Mucosa of descending colon (tissue), 3 donors: Measurements from ENCODE around the gene ACSS1. TPM values are rescaled to one million over a fixed set of nuclear protein-coding genes. Genes with fewer than 3 reads are reported as not detected.

Experiments used
- ATAC-seq: fragments of 200-7000 bp; cut with Tn5 transposase; one replicate; pipeline ENCODE4 v1.9.1; 2020; ENCODE audit warnings: mild to moderate bottlenecking, moderate library complexity
- DNase-seq, 3 donors: peaks; one replicate each; pipeline ENCODE4 v3.0.0-alpha.2; 2020
- H3K36me3 ChIP-seq: fragments of 200-600 bp; one replicate; pipeline ENCODE4 v1.8.0; 2021; ENCODE audit warnings: low read depth, mild to moderate bottlenecking
- H3K4me1 ChIP-seq: fragments of 200-600 bp; one replicate; pipeline ENCODE4 v1.8.0; 2021; ENCODE audit warnings: low read depth, mild to moderate bottlenecking
- H3K4me3 ChIP-seq: fragments of 200-600 bp; one replicate; pipeline ENCODE4 v1.8.0; 2021; ENCODE audit warnings: mild to moderate bottlenecking
- H3K9me3 ChIP-seq: fragments of 200-600 bp; one replicate; pipeline ENCODE4 v1.8.0; 2021; ENCODE audit warnings: mild to moderate bottlenecking
- intact Hi-C, 2 donors: fragments of 100-400 bp; cut with DNase I in 1 of 2; cut with micrococcal nuclease in 1 of 2; formaldehyde crosslinking; loops; one replicate each; pipeline versions ENCODE4 v1.11.0 to v1.11.1; 2022; cut with DNase I, micrococcal nuclease
- total RNA-seq, 3 donors: library from RNA; stranded (reverse); fragmentation: NEBNext Ultra II Directional in 2 of 3; extraction: Animal tissue kit (Norgen Biotek cat#: 25700) in 2 of 3; gene quantifications; one replicate each; pipeline versions ENCODE4 v1.2.1 to v1.2.4, GENCODE V29; 2021 to 2023
- TF ChIP-seq, protein P1 (sequence below): fragments of 200-600 bp; IDR thresholded peaks from one replicate; pipeline ENCODE4 v1.8.0; 2022; ENCODE audit warnings: antibody characterized with exemption, mild to moderate bottlenecking
- donor health status: DM: no; HTN: no; CAD: no; lungs with moderate emphysema.
- donor health status: DM: no; HTN: no; CAD: no.
- donor health status: DM: no; HTN: yes; CAD: no.

Gene ACSS1
- total RNA-seq, 3 donors from 2014 or later, result 29.8 to 37.9 (median 36.9) TPM

DNA sequence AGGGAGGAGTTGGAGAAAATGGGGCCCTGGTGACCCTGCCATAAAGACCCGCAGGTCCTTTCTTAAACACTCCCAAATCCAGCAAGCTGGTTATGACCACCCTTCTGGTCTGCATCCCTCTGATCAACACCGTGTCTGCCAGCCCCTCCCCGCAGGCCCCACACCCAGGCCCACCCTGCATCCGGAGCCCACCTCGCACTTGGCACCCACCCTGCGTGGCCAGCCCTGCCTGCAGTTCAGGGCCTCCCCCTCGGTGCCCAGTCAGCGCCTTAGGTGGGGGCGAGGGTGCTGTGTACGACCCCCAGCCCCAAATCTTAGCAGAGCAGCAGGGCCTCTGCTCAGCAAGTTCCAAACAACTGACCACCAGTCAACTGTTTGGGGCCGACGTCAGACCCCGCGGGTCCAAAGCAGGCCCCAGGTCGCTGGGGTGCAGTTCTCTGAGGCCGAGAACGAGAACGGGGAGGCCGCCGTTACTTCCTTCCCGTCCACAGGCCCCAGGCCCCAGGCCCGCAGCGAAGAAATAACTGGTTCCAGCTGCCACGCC lies 1.2 kb downstream of the ACSS1 start:
- Histone ChIP-seq H3K4me1 (peaks cover 37% of the 10 kb centered on the region), H3K9me3 (no peaks in the 10 kb centered on the region), H3K4me3 (peak overlapping the region; percentile 47), H3K36me3 (no peaks in the 10 kb centered on the region)
- intact Hi-C loops, result no loop called here
- ATAC-seq (no peak), DNase-seq (peak in 1 of 3 donors; percentile 69)
- TF ChIP-seq, protein P1, sequence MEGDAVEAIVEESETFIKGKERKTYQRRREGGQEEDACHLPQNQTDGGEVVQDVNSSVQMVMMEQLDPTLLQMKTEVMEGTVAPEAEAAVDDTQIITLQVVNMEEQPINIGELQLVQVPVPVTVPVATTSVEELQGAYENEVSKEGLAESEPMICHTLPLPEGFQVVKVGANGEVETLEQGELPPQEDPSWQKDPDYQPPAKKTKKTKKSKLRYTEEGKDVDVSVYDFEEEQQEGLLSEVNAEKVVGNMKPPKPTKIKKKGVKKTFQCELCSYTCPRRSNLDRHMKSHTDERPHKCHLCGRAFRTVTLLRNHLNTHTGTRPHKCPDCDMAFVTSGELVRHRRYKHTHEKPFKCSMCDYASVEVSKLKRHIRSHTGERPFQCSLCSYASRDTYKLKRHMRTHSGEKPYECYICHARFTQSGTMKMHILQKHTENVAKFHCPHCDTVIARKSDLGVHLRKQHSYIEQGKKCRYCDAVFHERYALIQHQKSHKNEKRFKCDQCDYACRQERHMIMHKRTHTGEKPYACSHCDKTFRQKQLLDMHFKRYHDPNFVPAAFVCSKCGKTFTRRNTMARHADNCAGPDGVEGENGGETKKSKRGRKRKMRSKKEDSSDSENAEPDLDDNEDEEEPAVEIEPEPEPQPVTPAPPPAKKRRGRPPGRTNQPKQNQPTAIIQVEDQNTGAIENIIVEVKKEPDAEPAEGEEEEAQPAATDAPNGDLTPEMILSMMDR, result no peak

DNA sequence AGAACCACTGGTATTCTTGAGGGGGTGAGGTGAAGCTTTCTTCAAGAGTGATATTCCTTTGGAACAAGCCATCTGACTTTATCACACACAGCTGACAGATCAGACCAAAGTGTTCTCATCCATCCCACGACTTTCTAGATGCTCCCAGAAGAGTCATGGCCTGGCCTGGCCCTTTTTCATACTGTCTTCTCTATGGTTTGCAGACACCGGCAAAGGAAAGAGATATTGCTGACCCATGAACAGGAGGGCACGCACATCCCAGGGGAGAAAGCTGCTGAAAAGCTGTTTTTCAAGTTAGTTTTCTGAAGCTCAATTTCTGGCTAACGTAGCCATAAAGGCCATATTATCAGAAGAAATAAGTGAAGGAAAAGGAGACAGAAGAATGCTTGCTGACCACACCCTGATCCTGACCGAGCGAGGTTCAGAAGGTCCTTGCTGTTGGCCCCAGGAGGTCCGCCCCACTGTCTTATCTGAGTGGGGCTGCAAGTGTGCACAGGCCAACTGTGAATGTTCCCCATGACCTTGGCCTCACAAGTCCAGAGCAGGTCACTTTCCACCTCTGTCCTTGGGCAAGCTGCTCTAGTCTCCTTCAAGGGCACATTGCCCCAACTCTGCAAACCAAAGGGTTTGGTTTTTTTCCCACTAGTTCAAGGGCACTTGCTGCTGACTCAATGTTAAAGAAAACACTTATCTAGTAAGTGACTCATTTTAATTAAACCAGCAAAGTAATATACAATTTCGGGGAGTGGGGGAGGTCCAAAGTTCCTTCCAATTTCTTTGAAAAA lies 2.0 kb downstream of the ACSS1 start:
- TF ChIP-seq, protein P1, result no peak
- DNase-seq (peak in 2 of 3 donors; percentile 45 to 47), ATAC-seq (no peak)
- Histone ChIP-seq H3K9me3 (no peaks in the 10 kb centered on the region), H3K4me1 (peaks cover 37% of the 10 kb centered on the region), H3K36me3 (no peaks in the 10 kb centered on the region), H3K4me3 (no peak overlapping the region)
- intact Hi-C loops, result no loop called here

DNA sequence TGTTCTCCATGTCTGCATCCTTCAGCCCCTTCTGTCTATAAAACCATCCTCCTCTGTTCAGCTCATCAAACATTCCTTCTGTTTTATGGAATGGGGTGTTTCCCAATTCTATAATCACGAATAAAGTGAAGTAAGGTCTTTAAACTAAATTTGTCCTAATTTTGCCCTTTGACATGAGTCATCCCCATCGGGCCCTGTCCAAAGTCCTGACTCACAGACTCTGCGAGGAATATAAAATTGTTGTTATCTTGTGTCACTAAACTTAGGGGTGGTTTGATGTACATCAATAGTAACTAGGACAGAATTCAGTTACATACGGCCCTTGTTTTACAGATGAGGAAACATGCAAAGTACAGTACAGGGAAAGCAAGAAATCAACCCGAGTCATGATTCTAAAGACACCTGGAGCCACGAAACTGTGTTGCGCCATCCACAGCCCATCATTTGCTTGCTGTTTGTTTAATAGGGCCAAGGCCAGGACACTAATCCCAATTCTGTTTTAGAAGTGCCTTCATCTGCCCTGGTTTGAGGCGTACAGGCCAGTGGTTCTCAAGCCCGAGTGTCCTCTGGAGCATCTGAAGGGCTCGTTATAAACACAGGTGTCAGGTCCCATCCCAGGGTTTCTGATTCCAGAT lies 2.8 kb downstream of the ACSS1 start:
- Histone ChIP-seq H3K4me3 (no peak overlapping the region), H3K9me3 (no peaks in the 10 kb centered on the region), H3K4me1 (peaks cover 37% of the 10 kb centered on the region), H3K36me3 (no peaks in the 10 kb centered on the region)
- intact Hi-C loops, result no loop called here
- peak in 1 of 3 donors; percentile 22 for DNase-seq
- TF ChIP-seq, protein P1, result no peak
- ATAC-seq, result no peak

DNA sequence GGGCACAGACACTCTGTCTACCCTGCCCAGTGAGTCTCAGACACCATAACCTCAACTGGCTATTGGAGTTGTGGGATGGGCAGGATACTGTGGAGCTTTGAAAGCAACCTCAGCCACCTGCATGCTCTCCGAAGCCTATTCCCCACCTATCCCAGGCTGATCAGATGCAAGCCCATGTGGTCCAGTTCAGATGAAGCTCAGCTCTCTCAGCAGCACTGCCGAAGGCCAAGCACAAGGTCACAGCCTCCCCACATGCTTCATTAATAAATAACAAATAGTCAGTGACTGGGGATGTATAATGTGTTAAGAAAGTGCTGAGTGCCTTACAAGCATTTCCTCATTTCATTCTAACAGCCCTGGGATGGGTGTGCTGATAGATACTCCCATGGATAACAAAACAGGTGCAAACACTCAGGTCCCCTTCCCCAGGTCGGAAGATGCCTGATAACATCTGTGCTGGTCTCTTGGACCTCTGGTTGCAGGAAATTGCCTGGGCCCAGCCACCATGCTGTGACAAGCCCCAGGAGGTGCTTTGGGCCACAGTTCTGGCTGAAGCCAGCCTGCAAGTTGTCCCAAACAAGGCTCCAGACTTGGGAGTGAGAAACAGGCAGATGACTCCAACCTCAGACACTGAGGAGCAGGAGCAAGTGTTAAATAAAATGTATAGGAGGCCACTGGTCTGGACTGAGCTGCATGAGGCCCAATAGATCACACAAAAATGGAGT lies 3.7 kb downstream of the ACSS1 start:
- Histone ChIP-seq H3K4me1 (peaks cover 37% of the 10 kb centered on the region), H3K4me3 (no peak overlapping the region), H3K36me3 (no peaks in the 10 kb centered on the region), H3K9me3 (no peaks in the 10 kb centered on the region)
- TF ChIP-seq, protein P1, result no peak
- DNase-seq (peak in 1 of 3 donors; percentile 16), ATAC-seq (no peak)
- intact Hi-C loops, result no loop called here

DNA sequence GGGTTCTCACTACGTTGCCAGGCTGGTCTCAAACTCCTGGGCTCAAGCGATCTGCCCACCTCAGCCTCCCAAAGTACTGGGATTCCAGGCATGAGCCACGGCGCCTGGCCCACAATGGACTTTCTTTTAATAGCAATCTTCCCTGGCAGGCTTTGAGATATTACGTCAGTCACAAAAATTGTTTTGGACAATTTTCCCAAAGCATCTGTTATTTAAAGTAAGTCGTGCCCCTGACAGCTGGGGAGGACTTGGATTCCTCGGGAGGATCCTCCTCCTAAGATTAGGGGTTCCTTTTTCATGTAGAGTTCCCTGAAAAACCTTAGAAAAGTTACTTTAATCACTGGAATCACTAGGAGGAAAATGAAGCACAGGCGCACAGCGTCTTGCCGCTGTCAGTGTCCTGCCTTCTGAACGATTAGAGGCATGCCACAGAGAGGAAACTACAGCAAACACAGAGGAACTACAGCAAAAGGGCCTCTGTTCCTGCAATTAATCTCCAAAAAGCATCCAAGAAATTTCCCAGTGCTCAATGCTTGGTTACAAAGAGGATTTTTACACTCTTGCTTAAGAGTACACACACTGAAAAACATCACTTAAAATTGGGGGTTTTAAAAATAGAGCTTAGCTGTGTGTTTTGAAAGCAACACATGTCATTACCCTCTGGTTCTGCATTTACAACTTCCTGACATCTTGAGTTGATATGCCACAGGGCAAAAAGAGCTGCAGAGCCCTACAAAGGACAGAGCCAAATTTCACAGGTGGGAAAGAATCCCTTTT lies 4.5 kb downstream of the ACSS1 start:
- TF ChIP-seq, protein P1, result no peak
- DNase-seq, result peak in 1 of 3 donors; percentile 23
- no peaks in the 10 kb centered on the region for H3K9me3 ChIP-seq
- H3K4me3 ChIP-seq, result no peak overlapping the region
- ATAC-seq, result no peak
- H3K36me3 ChIP-seq, result no peaks in the 10 kb centered on the region
- peaks cover 37% of the 10 kb centered on the region for H3K4me1 ChIP-seq
- intact Hi-C loops, result no loop called here
